ENCODE results near the gene SLC2A10. TPM values are rescaled to one million over a fixed set of nuclear protein-coding genes. Genes with fewer than 3 reads are reported as not detected.

SLC2A10 gene
- total RNA-seq, 1 experiment from 2014 or later: 0.05 TPM

GRCh38 chr20:46717818-46718541, 8.5 kb downstream of the SLC2A10 start:
- BruUV-seq (replicated peaks): no TSS peak

More at GRCh38 chr20:46717818-46718541, 8.5 kb downstream of the SLC2A10 start:
- POLR2A ChIA-PET: no interaction called here
- Histone ChIP-seq H3K9me2 (ENCODE audit: insufficient read depth) (no peaks in the 10 kb centered on the region), H3K4me1 (ENCODE audit: control insufficient read depth in 1 of 2, insufficient read depth in 2 of 2, low read length in 2 of 2) (peaks cover 7 to 18% of the 10 kb centered on the region in 2 experiments; a peak in 3 of 4 replicates), H2AFZ (ENCODE audit: low read depth, low read length, poor library complexity, severe bottlenecking) (no peak overlapping the region), H3K36me3 (ENCODE audit: control insufficient read depth in 1 of 2, insufficient read depth in 2 of 2, low read length in 2 of 2) (no peaks in the 10 kb centered on the region), H4K20me1 (ENCODE audit: insufficient read depth) (no peaks in the 10 kb centered on the region), H3K9me3 (ENCODE audit: control insufficient read depth in 1 of 2, insufficient read depth in 1 of 2, low read depth in 1 of 2, low read length in 2 of 2) (no peaks in the 10 kb centered on the region), H3K9ac (ENCODE audit: low read length) (no peak overlapping the region), H3K4me2 (ENCODE audit: low read length) (no peak overlapping the region), H3K27ac (ENCODE audit: low read depth, low read length) (no peak overlapping the region), H3K27me3 (ENCODE audit: insufficient read depth, low read length) (no peaks in the 10 kb centered on the region), H3K4me3 (replicated peaks in 1 of 2; ENCODE audit: low read depth in 1 of 2, low read length in 2 of 2) (no peak overlapping the region), H3K79me2 (ENCODE audit: insufficient read depth, low read length) (no peaks in the 10 kb centered on the region)
- RAD21 ChIA-PET (ENCODE audit: low non-redundant PET in 1 of 2, low total read pairs in 2 of 2, uncharacterized antibody in 2 of 2, unreplicated experiment in 2 of 2): no interaction called here
- TF ChIP-seq REST (IDR thresholded peaks at IDR 0.05; ENCODE audit: low read depth) (no peak), YY1 (IDR thresholded peaks at IDR 0.05; ENCODE audit: extremely low read depth, insufficient replicate concordance, low read depth, low read length) (no peak), SP1 (IDR thresholded peaks at IDR 0.05; ENCODE audit: low read depth) (no peak), EZH2phosphoT487 (IDR thresholded peaks at IDR 0.05; ENCODE audit: borderline replicate concordance) (no peak), ZNF274 (IDR thresholded peaks at IDR 0.05; ENCODE audit: low read depth, low read length) (no peak), JUND (IDR thresholded peaks at IDR 0.05) (no peak), SRF (IDR thresholded peaks at IDR 0.05; ENCODE audit: low read depth) (no peak), CTCF (IDR thresholded peaks at IDR 0.05 in 2 of 3, conservative IDR thresholded peaks at IDR 0.05 in 1 of 3; ENCODE audit: borderline replicate concordance in 1 of 3, insufficient read depth in 1 of 3, low read depth in 2 of 3, low read length in 2 of 3) (no peak), SIN3A (IDR thresholded peaks at IDR 0.05; ENCODE audit: low read depth) (no peak), RAD21 (IDR thresholded peaks at IDR 0.05; ENCODE audit: low read depth) (no peak), POLR2AphosphoS5 (IDR thresholded peaks at IDR 0.05; ENCODE audit: low read depth, low read length) (no peak), CEBPB (IDR thresholded peaks at IDR 0.05; ENCODE audit: low read depth) (no peak), MAX (IDR thresholded peaks at IDR 0.05) (no peak), ELF1 (IDR thresholded peaks at IDR 0.05; ENCODE audit: borderline replicate concordance, low read depth) (no peak), EZH2 (IDR thresholded peaks at IDR 0.05) (no peak)
- TF ChIP-seq, protein P1, sequence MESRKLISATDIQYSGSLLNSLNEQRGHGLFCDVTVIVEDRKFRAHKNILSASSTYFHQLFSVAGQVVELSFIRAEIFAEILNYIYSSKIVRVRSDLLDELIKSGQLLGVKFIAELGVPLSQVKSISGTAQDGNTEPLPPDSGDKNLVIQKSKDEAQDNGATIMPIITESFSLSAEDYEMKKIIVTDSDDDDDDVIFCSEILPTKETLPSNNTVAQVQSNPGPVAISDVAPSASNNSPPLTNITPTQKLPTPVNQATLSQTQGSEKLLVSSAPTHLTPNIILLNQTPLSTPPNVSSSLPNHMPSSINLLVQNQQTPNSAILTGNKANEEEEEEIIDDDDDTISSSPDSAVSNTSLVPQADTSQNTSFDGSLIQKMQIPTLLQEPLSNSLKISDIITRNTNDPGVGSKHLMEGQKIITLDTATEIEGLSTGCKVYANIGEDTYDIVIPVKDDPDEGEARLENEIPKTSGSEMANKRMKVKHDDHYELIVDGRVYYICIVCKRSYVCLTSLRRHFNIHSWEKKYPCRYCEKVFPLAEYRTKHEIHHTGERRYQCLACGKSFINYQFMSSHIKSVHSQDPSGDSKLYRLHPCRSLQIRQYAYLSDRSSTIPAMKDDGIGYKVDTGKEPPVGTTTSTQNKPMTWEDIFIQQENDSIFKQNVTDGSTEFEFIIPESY (IDR thresholded peaks at IDR 0.05; ENCODE audit: extremely low read depth, insufficient replicate concordance, low read length): no peak
- TF ChIP-seq, protein P2, sequence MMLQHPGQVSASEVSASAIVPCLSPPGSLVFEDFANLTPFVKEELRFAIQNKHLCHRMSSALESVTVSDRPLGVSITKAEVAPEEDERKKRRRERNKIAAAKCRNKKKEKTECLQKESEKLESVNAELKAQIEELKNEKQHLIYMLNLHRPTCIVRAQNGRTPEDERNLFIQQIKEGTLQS (IDR thresholded peaks at IDR 0.05): no peak
- CTCF ChIA-PET: no interaction called here
- intact Hi-C loops (cut with micrococcal nuclease): no loop called here
- ATAC-seq (no peak), DNase-seq (ENCODE audit: low read depth, low spot score) (no peak)
